Testis (tissue), 3 donors: ENCODE data around the gene SHC1. TPM values are rescaled to one million over a fixed set of nuclear protein-coding genes. Genes with fewer than 3 reads are reported as not detected.

ENCODE experiments used
- DNase-seq: peaks from one replicate; pipeline ENCODE4 v3.0.0-alpha.2; 2019
- H3K27ac ChIP-seq, 2 donors: fragments of 200-600 bp; sonication (generic); one replicate each; pipeline ENCODE4 v1.5.1; 2019
- H3K27me3 ChIP-seq: fragments of 200-600 bp; sonication (generic); one replicate; pipeline ENCODE4 v1.5.1; 2019
- H3K36me3 ChIP-seq: fragments of 200-600 bp; sonication (generic); one replicate; pipeline ENCODE4 v1.5.1; 2017; ENCODE audit warnings: low read depth; ENCODE audit errors: missing control alignments
- H3K4me1 ChIP-seq: fragments of 200-600 bp; sonication (generic); one replicate; pipeline ENCODE4 v1.5.1; 2019
- H3K4me3 ChIP-seq, 2 donors: fragments of 200-600 bp; sonication (generic); one replicate each; pipeline ENCODE4 v1.5.1; 2017 to 2019
- H3K9me3 ChIP-seq: fragments of 200-600 bp; sonication (generic); one replicate; pipeline ENCODE4 v1.5.1; 2017
- POLR2A ChIP-seq: fragments of 450-650 bp; IDR thresholded peaks from one replicate; pipeline ENCODE4 v1.6.1; 2017; ENCODE audit warnings: antibody characterized with exemption, mild to moderate bottlenecking, moderate library complexity
- WGBS, 2 donors: methylation state at CpG; one replicate each; pipeline ENCODE4 v1.1.5; 2018; 5-methylcytosine and 5-hydroxymethylcytosine counted together
- intact Hi-C: fragments of 100-400 bp; cut with DNase I; formaldehyde crosslinking; loops from one replicate; pipeline ENCODE4 v1.15.1; 2023; ENCODE audit warnings: low total_unique reads
- polyA plus RNA-seq: library from polyadenylated mRNA; stranded (reverse); fragments of 350-450 nt; fragmentation: Illumina TruSeq; extraction: RNeasy Lipid Tissue Mini Kit (QIAGEN cat#74804); gene quantifications from one replicate; pipeline ENCODE4 v1.2.3, GENCODE V29; 2014; ENCODE audit warnings: low read depth, low replicate concordance; ENCODE audit not compliant: insufficient read depth
- total RNA-seq, 2 donors: library from RNA; depleted of rRNA; stranded (reverse); fragments of >200 nt; gene quantifications; one replicate each; pipeline ENCODE4 v1.2.3, GENCODE V29; 2016
- TF ChIP-seq, protein P1 (sequence below), 3 experiments: fragments of 450-650 bp in 2 of 3; fragments of 200-600 bp in 1 of 3; sonication (generic) in 1 of 3; IDR thresholded peaks; one replicate each; pipeline ENCODE4 v1.5.1; 2016 to 2019; ENCODE audit warnings: antibody characterized with exemption in 3 of 3, mild to moderate bottlenecking in 2 of 3, moderate library complexity in 1 of 3

SHC1 gene
- total and polyA plus RNA-seq, 3 donors from 2014 or later, result 47.9 to 59.3 (median 49.0) TPM

DNA sequence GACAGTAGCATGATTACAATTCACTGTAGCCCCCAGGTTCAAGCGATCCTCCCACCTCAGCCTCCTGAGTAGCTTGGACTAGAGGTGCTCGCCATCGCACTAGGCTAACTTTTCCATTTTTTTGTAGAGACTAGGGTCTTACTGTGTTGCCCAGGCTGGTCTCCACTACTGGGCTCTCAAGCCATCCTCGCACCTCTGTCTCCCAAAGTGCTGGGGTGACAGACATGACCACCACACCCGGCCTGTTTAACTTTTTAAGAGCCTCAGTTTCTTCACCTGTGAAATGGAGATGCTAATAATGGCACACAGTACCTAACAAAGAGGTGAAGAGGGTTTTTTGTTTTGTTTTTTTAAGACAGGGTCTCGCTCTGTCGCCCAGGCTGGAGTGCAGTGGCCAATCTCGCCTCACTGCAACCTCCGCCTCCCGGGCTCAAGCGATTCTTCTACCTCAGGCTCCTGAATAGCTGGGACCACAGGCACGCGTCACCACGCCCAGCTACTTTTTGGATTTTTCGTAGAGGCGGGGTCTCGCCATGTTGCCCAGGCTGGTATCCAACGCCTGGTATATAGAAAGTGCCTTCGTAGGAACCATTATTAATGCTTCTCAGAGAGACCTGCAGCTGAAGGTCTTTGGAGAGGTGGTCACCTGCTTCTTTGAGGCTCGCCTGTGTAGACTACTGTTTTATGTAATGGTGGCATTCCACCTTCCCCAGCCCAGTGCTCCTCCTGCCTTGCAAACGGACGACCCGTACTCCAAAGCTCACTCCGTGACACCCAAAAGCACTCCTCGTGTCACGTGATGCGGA lies 34.6 kb downstream of the SHC1 start:
- 23 to 36% methylated on average over 24 to 27 of the region's 27 CpGs for WGBS, 2 donors
- no peaks in the 10 kb centered on the region for H3K27me3 ChIP-seq
- H3K4me1 ChIP-seq, result peaks cover 27% of the 10 kb centered on the region
- H3K36me3 ChIP-seq, result no peaks in the 10 kb centered on the region
- no peaks in the 10 kb centered on the region for H3K9me3 ChIP-seq
- no peak for DNase-seq
- intact Hi-C loops, result no loop called here
- TF ChIP-seq, protein P1, sequence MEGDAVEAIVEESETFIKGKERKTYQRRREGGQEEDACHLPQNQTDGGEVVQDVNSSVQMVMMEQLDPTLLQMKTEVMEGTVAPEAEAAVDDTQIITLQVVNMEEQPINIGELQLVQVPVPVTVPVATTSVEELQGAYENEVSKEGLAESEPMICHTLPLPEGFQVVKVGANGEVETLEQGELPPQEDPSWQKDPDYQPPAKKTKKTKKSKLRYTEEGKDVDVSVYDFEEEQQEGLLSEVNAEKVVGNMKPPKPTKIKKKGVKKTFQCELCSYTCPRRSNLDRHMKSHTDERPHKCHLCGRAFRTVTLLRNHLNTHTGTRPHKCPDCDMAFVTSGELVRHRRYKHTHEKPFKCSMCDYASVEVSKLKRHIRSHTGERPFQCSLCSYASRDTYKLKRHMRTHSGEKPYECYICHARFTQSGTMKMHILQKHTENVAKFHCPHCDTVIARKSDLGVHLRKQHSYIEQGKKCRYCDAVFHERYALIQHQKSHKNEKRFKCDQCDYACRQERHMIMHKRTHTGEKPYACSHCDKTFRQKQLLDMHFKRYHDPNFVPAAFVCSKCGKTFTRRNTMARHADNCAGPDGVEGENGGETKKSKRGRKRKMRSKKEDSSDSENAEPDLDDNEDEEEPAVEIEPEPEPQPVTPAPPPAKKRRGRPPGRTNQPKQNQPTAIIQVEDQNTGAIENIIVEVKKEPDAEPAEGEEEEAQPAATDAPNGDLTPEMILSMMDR (IDR thresholded peaks at IDR 0.05), result no peak
- TF ChIP-seq POLR2A, result no peak
- peak overlapping the region; percentile 98 to 99 for H3K27ac ChIP-seq
- peak overlapping the region; percentile 74 to 86 for H3K4me3 ChIP-seq

DNA sequence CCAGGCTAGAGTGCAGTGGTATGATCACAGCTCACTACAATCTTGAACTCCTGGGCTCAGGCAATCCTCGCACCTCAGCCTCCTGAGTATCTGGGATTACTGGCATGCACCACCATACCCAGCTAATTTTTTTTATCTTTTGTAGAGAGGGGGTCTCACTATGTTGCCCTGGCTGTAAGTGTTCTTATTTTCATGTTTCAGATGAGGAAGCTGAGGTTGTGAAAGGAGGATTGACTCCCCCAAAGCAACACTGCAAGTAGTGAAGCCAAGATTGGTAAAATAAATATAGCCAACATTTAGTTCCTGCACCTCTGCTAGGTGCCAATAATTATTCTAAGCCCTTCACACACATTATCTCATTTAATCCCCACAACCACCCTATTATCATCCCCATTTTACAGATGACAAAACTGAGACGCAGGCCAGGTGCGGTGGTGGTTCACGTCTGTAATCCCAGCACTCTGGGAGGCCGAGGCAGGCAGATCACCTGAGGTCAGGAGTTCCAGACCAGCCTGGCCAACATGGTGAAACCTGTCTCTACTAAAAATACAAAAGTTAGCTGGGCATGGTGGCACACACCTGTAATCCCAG lies 36.1 kb downstream of the SHC1 start:
- TF ChIP-seq POLR2A, result no peak
- TF ChIP-seq, protein P1 (IDR thresholded peaks at IDR 0.05), result no peak
- Histone ChIP-seq H3K9me3 (no peaks in the 10 kb centered on the region), H3K27ac (no peak overlapping the region), H3K36me3 (no peaks in the 10 kb centered on the region), H3K4me1 (peaks cover 17% of the 10 kb centered on the region), H3K4me3 (no peak overlapping the region), H3K27me3 (no peaks in the 10 kb centered on the region)
- DNase-seq, result no peak
- WGBS, 2 donors, result 92 to 98% methylated on average over 5 of the region's 5 CpGs
- intact Hi-C loops, result no loop called here

DNA sequence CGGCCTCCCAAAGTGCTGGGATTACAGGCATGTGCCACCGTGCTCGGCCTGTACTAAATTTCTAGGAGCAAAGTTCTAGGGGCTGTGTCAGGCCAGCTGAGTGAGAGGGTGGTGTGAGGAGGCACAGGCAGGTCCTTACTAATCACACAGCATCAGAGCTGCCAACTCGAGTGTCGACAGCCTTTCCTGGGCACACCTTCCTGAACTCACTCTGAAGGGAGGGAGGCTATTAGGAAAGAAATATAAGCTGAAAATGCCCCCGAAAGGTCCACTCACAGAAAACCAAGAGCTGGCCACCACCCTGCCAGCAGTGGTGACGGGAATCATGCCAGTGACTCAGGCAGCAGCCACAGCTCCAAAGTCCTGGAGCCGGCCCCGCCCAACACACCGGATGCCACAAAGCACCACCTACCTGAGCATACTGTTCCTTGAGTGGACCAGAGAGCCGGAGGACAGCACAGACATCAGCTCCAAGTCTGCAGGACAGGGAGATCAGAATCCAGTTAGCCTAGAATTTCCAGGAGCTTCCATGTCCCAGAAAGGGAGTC lies 38.5 kb downstream of the SHC1 start:
- no peaks in the 10 kb centered on the region for H3K4me1 ChIP-seq
- no peaks in the 10 kb centered on the region for H3K27me3 ChIP-seq
- H3K9me3 ChIP-seq, result no peaks in the 10 kb centered on the region
- DNase-seq, result no peak
- intact Hi-C loops, result no loop called here
- H3K27ac ChIP-seq, result no peak overlapping the region
- H3K4me3 ChIP-seq, result no peak overlapping the region
- TF ChIP-seq, protein P1 (IDR thresholded peaks at IDR 0.05), result no peak
- WGBS, 2 donors, result 90 to 95% methylated on average over 10 to 11 of the region's 11 CpGs
- no peaks in the 10 kb centered on the region for H3K36me3 ChIP-seq

DNA sequence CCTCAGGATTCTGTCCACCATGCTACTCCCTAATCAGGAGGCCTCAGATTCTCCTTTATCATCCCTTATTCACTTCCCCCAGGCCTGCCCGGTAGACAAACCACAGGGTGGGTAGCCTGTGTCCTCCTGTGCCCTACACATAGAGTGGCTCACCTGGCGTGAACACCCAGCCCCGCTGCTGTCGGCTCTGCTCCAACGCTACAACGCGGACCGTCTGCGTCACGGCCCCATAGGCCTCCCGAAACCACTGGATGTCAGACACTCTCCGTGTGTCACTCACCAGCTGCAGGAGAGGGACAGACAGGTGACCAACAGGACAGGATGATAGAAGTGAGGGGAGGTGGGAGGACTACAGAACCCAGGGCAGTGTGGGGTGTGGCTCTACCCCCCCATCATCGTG lies 44.3 kb downstream of the SHC1 start:
- intact Hi-C loops, result no loop called here
- WGBS, 2 donors, result 93 to 97% methylated on average over 12 to 13 of the region's 13 CpGs
- no peaks in the 10 kb centered on the region for H3K27me3 ChIP-seq
- DNase-seq, result no peak
- no peak overlapping the region for H3K27ac ChIP-seq
- H3K4me3 ChIP-seq, result no peak overlapping the region
- peaks cover 4% of the 10 kb centered on the region for H3K4me1 ChIP-seq
- no peaks in the 10 kb centered on the region for H3K36me3 ChIP-seq
- no peaks in the 10 kb centered on the region for H3K9me3 ChIP-seq
- TF ChIP-seq POLR2A, result no peak
- TF ChIP-seq, protein P1 (IDR thresholded peaks at IDR 0.05), result no peak
